HG02885 (cell line): ENCODE results near the gene COLEC12.

Experiments used
- ATAC-seq: cut with Tn5 transposase; IDR thresholded peaks from one replicate; pipeline ENCODE4 v1.9.1; 2021; ENCODE audit warnings: mild to moderate bottlenecking; ENCODE audit not compliant: unreplicated experiment, poor library complexity

The COLEC12 gene

GRCh38 chr18:506801-507200 lies 6.3 kb upstream of the COLEC12 start:
- no peak for ATAC-seq

GRCh38 chr18:506264-506663 lies 5.8 kb upstream of the COLEC12 start:
- no peak for ATAC-seq

- peak; percentile 97 for ATAC-seq
Measured at GRCh38 chr18:505483-506122, 5.1 kb upstream of the COLEC12 start.

- ATAC-seq, result no peak
Measured at GRCh38 chr18:501406-501714, 859 bp upstream of the COLEC12 start.

- no peak for ATAC-seq
Measured at GRCh38 chr18:499776-500631, 497 bp downstream of the COLEC12 start.

- no peak for ATAC-seq
Measured at GRCh38 chr18:498931-499775, 1.3 kb downstream of the COLEC12 start.

- ATAC-seq, result no peak
Measured at GRCh38 chr18:497688-498087, 2.8 kb downstream of the COLEC12 start.

- no peak for ATAC-seq
Measured at GRCh38 chr18:495452-495851, 5.0 kb downstream of the COLEC12 start.

GRCh38 chr18:495017-495416 lies 5.5 kb downstream of the COLEC12 start:
- ATAC-seq, result peak; percentile 78

- ATAC-seq, result no peak
Measured at GRCh38 chr18:493986-494983, 6.2 kb downstream of the COLEC12 start.

GRCh38 chr18:492451-492850 lies 8.1 kb downstream of the COLEC12 start:
- no peak for ATAC-seq

- ATAC-seq, result no peak
Measured at GRCh38 chr18:490624-491023, 9.9 kb downstream of the COLEC12 start.

- no peak for ATAC-seq
Measured at GRCh38 chr18:490024-490366, 10.5 kb downstream of the COLEC12 start.

- no peak for ATAC-seq
Measured at GRCh38 chr18:489244-490023, 11.1 kb downstream of the COLEC12 start.

- ATAC-seq, result no peak
Measured at GRCh38 chr18:486929-487740, 13.4 kb downstream of the COLEC12 start.

- ATAC-seq, result peak; percentile 53
Measured at GRCh38 chr18:484749-485464, 15.6 kb downstream of the COLEC12 start.

GRCh38 chr18:478681-479080 lies 21.8 kb downstream of the COLEC12 start:
- no peak for ATAC-seq

- no peak for ATAC-seq
Measured at GRCh38 chr18:477565-477964, 22.9 kb downstream of the COLEC12 start.
